HG03439 (cell line): ENCODE measurements around the gene MYO1A.
"Not testable (repeated sequence)": the region's sequence is repeated elsewhere in the genome, so short reads cannot be mapped to it uniquely, and the experiment has no call there.

Experiments used
- ATAC-seq: cut with Tn5 transposase; IDR thresholded peaks from one replicate; pipeline ENCODE4 v1.9.1; 2021; ENCODE audit warnings: mild to moderate bottlenecking, moderate library complexity; ENCODE audit not compliant: unreplicated experiment

The MYO1A gene

GRCh38 chr12:56996793-56997545 is 53.0 kb downstream of the MYO1A start:
- ATAC-seq = no peak

- ATAC-seq = no peak
Observed at GRCh38 chr12:56995930-56996496, 53.9 kb downstream of the MYO1A start.

- no peak for ATAC-seq
Observed at GRCh38 chr12:56995201-56995929, 54.6 kb downstream of the MYO1A start.

- ATAC-seq = no peak
Observed at GRCh38 chr12:56994231-56994746, 55.6 kb downstream of the MYO1A start.

GRCh38 chr12:56993346-56993745 is 56.6 kb downstream of the MYO1A start:
- ATAC-seq = no peak

GRCh38 chr12:56991319-56992246 is 58.3 kb downstream of the MYO1A start:
- ATAC-seq = no peak

- no peak for ATAC-seq
Observed at GRCh38 chr12:56990648-56991318, 59.1 kb downstream of the MYO1A start.

GRCh38 chr12:56989861-56990610 is 59.9 kb downstream of the MYO1A start:
- ATAC-seq = no peak

- ATAC-seq = no peak
Observed at GRCh38 chr12:56988207-56988739, 61.7 kb downstream of the MYO1A start.

- no peak for ATAC-seq
Observed at GRCh38 chr12:56987551-56988053, 62.3 kb downstream of the MYO1A start.

- ATAC-seq = no peak
Observed at GRCh38 chr12:56987011-56987410, 62.9 kb downstream of the MYO1A start.

GRCh38 chr12:56985714-56986113 is 64.2 kb downstream of the MYO1A start:
- ATAC-seq = not testable (repeated sequence)

- no peak for ATAC-seq
Observed at GRCh38 chr12:56983386-56983785, 66.5 kb downstream of the MYO1A start.

- not testable (repeated sequence) for ATAC-seq
Observed at GRCh38 chr12:56982578-56983236, 67.2 kb downstream of the MYO1A start.

GRCh38 chr12:56980941-56981530 is 68.9 kb downstream of the MYO1A start:
- no peak for ATAC-seq

- no peak for ATAC-seq
Observed at GRCh38 chr12:56980268-56980667, 69.7 kb downstream of the MYO1A start.

GRCh38 chr12:56979628-56980027 is 70.3 kb downstream of the MYO1A start:
- no peak for ATAC-seq
